Testis (tissue), 2 donors: ENCODE measurements around the gene GNL2.

Source experiments
- CTCF ChIP-seq, 3 experiments: fragments of 450-650 bp in 2 of 3; fragments of 200-600 bp in 1 of 3; sonication (generic) in 1 of 3; IDR thresholded peaks; one replicate each; pipeline ENCODE4 v1.5.1; 2016 to 2019; ENCODE audit warnings: antibody characterized with exemption in 3 of 3, mild to moderate bottlenecking in 2 of 3, moderate library complexity in 1 of 3
- POLR2A ChIP-seq: fragments of 450-650 bp; IDR thresholded peaks from one replicate; pipeline ENCODE4 v1.6.1; 2017; ENCODE audit warnings: antibody characterized with exemption, mild to moderate bottlenecking, moderate library complexity

- TF ChIP-seq CTCF (IDR thresholded peaks at IDR 0.05): no peak
- no peak for TF ChIP-seq POLR2A
Observed at GRCh38 chr1:37616330-37616729, 20.6 kb upstream of the GNL2 start.
